ENCODE data around the gene OR6J1.

- TF ChIP-seq, protein P1, sequence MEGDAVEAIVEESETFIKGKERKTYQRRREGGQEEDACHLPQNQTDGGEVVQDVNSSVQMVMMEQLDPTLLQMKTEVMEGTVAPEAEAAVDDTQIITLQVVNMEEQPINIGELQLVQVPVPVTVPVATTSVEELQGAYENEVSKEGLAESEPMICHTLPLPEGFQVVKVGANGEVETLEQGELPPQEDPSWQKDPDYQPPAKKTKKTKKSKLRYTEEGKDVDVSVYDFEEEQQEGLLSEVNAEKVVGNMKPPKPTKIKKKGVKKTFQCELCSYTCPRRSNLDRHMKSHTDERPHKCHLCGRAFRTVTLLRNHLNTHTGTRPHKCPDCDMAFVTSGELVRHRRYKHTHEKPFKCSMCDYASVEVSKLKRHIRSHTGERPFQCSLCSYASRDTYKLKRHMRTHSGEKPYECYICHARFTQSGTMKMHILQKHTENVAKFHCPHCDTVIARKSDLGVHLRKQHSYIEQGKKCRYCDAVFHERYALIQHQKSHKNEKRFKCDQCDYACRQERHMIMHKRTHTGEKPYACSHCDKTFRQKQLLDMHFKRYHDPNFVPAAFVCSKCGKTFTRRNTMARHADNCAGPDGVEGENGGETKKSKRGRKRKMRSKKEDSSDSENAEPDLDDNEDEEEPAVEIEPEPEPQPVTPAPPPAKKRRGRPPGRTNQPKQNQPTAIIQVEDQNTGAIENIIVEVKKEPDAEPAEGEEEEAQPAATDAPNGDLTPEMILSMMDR (IDR thresholded peaks at IDR 0.05; ENCODE audit: extremely low read depth in 1 of 2, insufficient read depth in 1 of 2, low read depth in 1 of 2, low read length in 2 of 2), result no peak
- no peak for TF ChIP-seq POLR2AphosphoS5 (IDR thresholded peaks at IDR 0.05; ENCODE audit: insufficient read depth, low read depth, low read length)
- no peak for TF ChIP-seq EZH2 (IDR thresholded peaks at IDR 0.05; ENCODE audit: borderline replicate concordance, low read depth, low read length, severe bottlenecking)
- no peak for TF ChIP-seq POLR2A (IDR thresholded peaks at IDR 0.05; ENCODE audit: low read depth, low read length)
- no peak for TF ChIP-seq FOS (IDR thresholded peaks at IDR 0.05; ENCODE audit: borderline replicate concordance, insufficient read depth, low read length)
- no peak for TF ChIP-seq GATA2 (IDR thresholded peaks at IDR 0.05; ENCODE audit: insufficient read depth, insufficient read length, low read depth, low read length)
Observed at GRCh38 chr14:22667881-22668280, 23.7 kb upstream of the OR6J1 start.
